GM06990 (cell line): ENCODE results near the gene TMEM9B.
"Not testable (repeated sequence)": the region's sequence is repeated elsewhere in the genome, so short reads cannot be mapped to it uniquely, and the experiment has no call there.

Experiments used
- DNase-seq: peaks from one replicate; pipeline ENCODE4 v3.0.0-alpha.2; 2011; ENCODE audit not compliant: insufficient read length; ENCODE audit errors: extremely low read depth
- H3K27me3 ChIP-seq: replicated peaks from 2 replicates; pipeline ENCODE4 v1.6.0; 2011; ENCODE audit warnings: low read length; ENCODE audit not compliant: control insufficient read depth, insufficient read depth
- H3K36me3 ChIP-seq: 2 replicates; pipeline ENCODE4 v1.5.1; 2011; ENCODE audit warnings: low read length; ENCODE audit not compliant: control insufficient read depth, insufficient read depth
- H3K4me3 ChIP-seq: replicated peaks from 2 replicates; pipeline ENCODE4 v1.5.1; 2011; ENCODE audit warnings: low read depth, mild to moderate bottlenecking, control low read depth, low read length
- CTCF ChIP-seq: IDR thresholded peaks from 2 replicates; pipeline ENCODE4 v1.5.1; 2011; ENCODE audit warnings: low read length, control low read depth, mild to moderate bottlenecking, inconsistent platforms; ENCODE audit not compliant: insufficient read depth, poor library complexity, severe bottlenecking

Gene TMEM9B

GRCh38 chr11:8983552-8983951 is 19.3 kb upstream of the TMEM9B start:
- H3K4me3 ChIP-seq: no peak overlapping the region
- H3K27me3 ChIP-seq: no peaks in the 10 kb centered on the region
- no peak for TF ChIP-seq CTCF
- DNase-seq: no peak
- H3K36me3 ChIP-seq: no peaks in the 10 kb centered on the region

GRCh38 chr11:8980485-8980884 is 16.2 kb upstream of the TMEM9B start:
- TF ChIP-seq CTCF: no peak
- DNase-seq: no peak
- no peaks in the 10 kb centered on the region for H3K27me3 ChIP-seq
- no peaks in the 10 kb centered on the region for H3K36me3 ChIP-seq
- H3K4me3 ChIP-seq: no peak overlapping the region

GRCh38 chr11:8979365-8979764 is 15.1 kb upstream of the TMEM9B start:
- not testable (repeated sequence) for H3K36me3 ChIP-seq

GRCh38 chr11:8973121-8973520 is 8.9 kb upstream of the TMEM9B start:
- no peak for TF ChIP-seq CTCF
- H3K4me3 ChIP-seq: no peak overlapping the region
- no peaks in the 10 kb centered on the region for H3K27me3 ChIP-seq
- H3K36me3 ChIP-seq: no peaks in the 10 kb centered on the region
- DNase-seq: no peak

More at GRCh38 chr11:8979365-8979764, 15.1 kb upstream of the TMEM9B start:
- DNase-seq, H3K27me3 ChIP-seq, H3K4me3 ChIP-seq: not testable (repeated sequence)

GRCh38 chr11:8971924-8972316 is 7.7 kb upstream of the TMEM9B start:
- TF ChIP-seq CTCF: no peak
- no peaks in the 10 kb centered on the region for H3K27me3 ChIP-seq
- no peak for DNase-seq
- no peaks in the 10 kb centered on the region for H3K36me3 ChIP-seq
- no peak overlapping the region for H3K4me3 ChIP-seq

- no peak for TF ChIP-seq CTCF
- Histone ChIP-seq H3K36me3 (no peaks in the 10 kb centered on the region), H3K4me3 (no peak overlapping the region), H3K27me3 (no peaks in the 10 kb centered on the region)
- DNase-seq: no peak
Measured at GRCh38 chr11:8971196-8971923, 7.1 kb upstream of the TMEM9B start.
